DOHH2 (cell line): Measurements from ENCODE around the gene ZNF813.

Experiments used
- H3F3A ChIP-seq: fragments of 200-600 bp; sonication (generic), shearing (Covaris generic); 2 replicates; pipeline ENCODE4 v1.6.0; 2016; ENCODE audit warnings: antibody characterized with exemption, mild to moderate bottlenecking; ENCODE audit not compliant: control insufficient read depth, insufficient read depth
- H3K27ac ChIP-seq: fragments of 200-600 bp; sonication (generic); 2 replicates; pipeline ENCODE4 v1.5.1; 2014; ENCODE audit warnings: low read depth, mild to moderate bottlenecking, low read length, moderate library complexity
- H3K27me3 ChIP-seq: fragments of 200-600 bp; sonication (generic); 2 replicates; pipeline ENCODE4 v1.6.1; 2014; ENCODE audit warnings: mild to moderate bottlenecking, low read length, mixed read lengths; ENCODE audit not compliant: control insufficient read depth
- H3K36me3 ChIP-seq: fragments of 200-600 bp; sonication (generic); 2 replicates; pipeline ENCODE4 v1.6.1; 2014; ENCODE audit warnings: mild to moderate bottlenecking, low read length, moderate library complexity, mixed read lengths; ENCODE audit not compliant: control insufficient read depth
- H3K4me1 ChIP-seq: fragments of 200-600 bp; sonication (generic); 2 replicates; pipeline ENCODE4 v1.6.1; 2014; ENCODE audit warnings: mild to moderate bottlenecking, low read length, mixed read lengths; ENCODE audit not compliant: control insufficient read depth
- H3K4me2 ChIP-seq: fragments of 200-600 bp; sonication (generic); 2 replicates; pipeline ENCODE4 v1.6.0; 2014; ENCODE audit warnings: mild to moderate bottlenecking, low read length, moderate library complexity
- H3K4me3 ChIP-seq: fragments of 200-600 bp; sonication (generic); 2 replicates; pipeline ENCODE4 v1.5.1; 2014; ENCODE audit warnings: mild to moderate bottlenecking, low read length, mixed read lengths
- H3K79me2 ChIP-seq: fragments of 200-600 bp; sonication (generic); 2 replicates; pipeline ENCODE4 v1.6.1; 2014; ENCODE audit warnings: mild to moderate bottlenecking, low read length, mixed read lengths; ENCODE audit not compliant: control insufficient read depth
- H3K9me2 ChIP-seq: fragments of 200-600 bp; sonication (generic); replicated peaks from 2 replicates; pipeline ENCODE4 v1.6.1; 2014; ENCODE audit warnings: mild to moderate bottlenecking, low read length, mixed read lengths; ENCODE audit not compliant: control insufficient read depth
- H3K9me3 ChIP-seq: fragments of 200-600 bp; sonication (generic); 2 replicates; pipeline ENCODE4 v1.6.1; 2014; ENCODE audit warnings: antibody characterized with exemption, low read length, mixed read lengths; ENCODE audit not compliant: control insufficient read depth, insufficient read depth
- H4K20me1 ChIP-seq: fragments of 200-600 bp; sonication (generic); 2 replicates; pipeline ENCODE4 v1.6.0; 2014; ENCODE audit warnings: low read depth, mild to moderate bottlenecking, antibody characterized with exemption, low read length, moderate library complexity; ENCODE audit not compliant: control insufficient read depth, insufficient read depth
- CTCF ChIP-seq: fragments of 200-600 bp; sonication (generic); IDR thresholded peaks from one replicate; pipeline ENCODE4 v1.5.1; 2014; ENCODE audit warnings: antibody characterized with exemption, mild to moderate bottlenecking, low read depth, low read length; ENCODE audit not compliant: poor library complexity, severe bottlenecking
- EZH2phosphoT487 ChIP-seq: fragments of 200-600 bp; sonication (generic); IDR thresholded peaks from 2 replicates; pipeline ENCODE4 v1.6.1; 2017; ENCODE audit warnings: borderline replicate concordance, mild to moderate bottlenecking, antibody characterized with exemption, low read length, moderate library complexity, mixed read lengths

ZNF813 gene

GRCh38 chr19:53518121-53518520, 50.6 kb downstream of the ZNF813 start:
- Histone ChIP-seq H3K4me3 (no peak overlapping the region), H3K36me3 (no peaks in the 10 kb centered on the region), H3K27me3 (no peaks in the 10 kb centered on the region), H3K27ac (no peak overlapping the region), H3F3A (0 out of 2 replicates have a peak, but pooled peaks cover 5% of the 10 kb centered on the region), H4K20me1 (no peaks in the 10 kb centered on the region), H3K4me2 (no peak overlapping the region), H3K79me2 (no peaks in the 10 kb centered on the region), H3K4me1 (peaks cover 13% of the 10 kb centered on the region), H3K9me2 (no peaks in the 10 kb centered on the region), H3K9me3 (peaks cover 30% of the 10 kb centered on the region)
- TF ChIP-seq EZH2phosphoT487 (no peak), CTCF (no peak)

- H3K9me2 ChIP-seq = no peaks in the 10 kb centered on the region
- no peak overlapping the region for H3K4me2 ChIP-seq
- TF ChIP-seq CTCF (no peak), EZH2phosphoT487 (no peak)
- H3K9me3 ChIP-seq = peaks cover 30% of the 10 kb centered on the region
- H3K4me3 ChIP-seq = no peak overlapping the region
- H3K27ac ChIP-seq = no peak overlapping the region
- H3K79me2 ChIP-seq = no peaks in the 10 kb centered on the region
- H3K36me3 ChIP-seq = no peaks in the 10 kb centered on the region
- 0 out of 2 replicates have a peak, but pooled peaks cover 5% of the 10 kb centered on the region for H3F3A ChIP-seq
- peaks cover 13% of the 10 kb centered on the region for H3K4me1 ChIP-seq
- no peaks in the 10 kb centered on the region for H3K27me3 ChIP-seq
- H4K20me1 ChIP-seq = no peaks in the 10 kb centered on the region
Observed at GRCh38 chr19:53518716-53519115, 51.2 kb downstream of the ZNF813 start.

- no peaks in the 10 kb centered on the region for H4K20me1 ChIP-seq
- no peaks in the 10 kb centered on the region for H3K27me3 ChIP-seq
- no peaks in the 10 kb centered on the region for H3K36me3 ChIP-seq
- H3K4me3 ChIP-seq = no peak overlapping the region
- no peak overlapping the region for H3K27ac ChIP-seq
- H3K9me3 ChIP-seq = peaks cover 30% of the 10 kb centered on the region
- H3F3A ChIP-seq = 0 out of 2 replicates have a peak, but pooled peaks cover 5% of the 10 kb centered on the region
- H3K4me1 ChIP-seq = peaks cover 13% of the 10 kb centered on the region
- no peaks in the 10 kb centered on the region for H3K79me2 ChIP-seq
- no peaks in the 10 kb centered on the region for H3K9me2 ChIP-seq
- H3K4me2 ChIP-seq = no peak overlapping the region
- no peak for TF ChIP-seq CTCF
Observed at GRCh38 chr19:53519446-53519845, 51.9 kb downstream of the ZNF813 start.
